ENCODE data around the gene CREBL2. TPM values are rescaled to one million over a fixed set of nuclear protein-coding genes. Genes with fewer than 3 reads are reported as not detected.

Gene CREBL2
- total and polyA plus RNA-seq, 2 donors (not counting 1 experiment from before 2014, with no cell fraction given) = 6.5 to 22.1 TPM

- Histone ChIP-seq H3K4me3 (ENCODE audit: control extremely low read depth in 1 of 5, extremely low read depth in 1 of 5, insufficient read depth in 1 of 5, low read depth in 2 of 5, low read length in 4 of 5) (no peak overlapping the region), H3K79me2 (ENCODE audit: control insufficient read depth, insufficient read depth, low read length) (no peaks in the 10 kb centered on the region), H3K36me3 (replicated peaks in 1 of 2; ENCODE audit: control extremely low read depth in 1 of 2, control insufficient read depth in 1 of 2, extremely low read depth in 1 of 2, insufficient read depth in 2 of 2, low read length in 1 of 2) (no peaks in the 10 kb centered on the region), H3K9me3 (ENCODE audit: control extremely low read depth in 1 of 3, control insufficient read depth in 2 of 3, insufficient read depth in 1 of 3, low read length in 2 of 3) (no peaks in the 10 kb centered on the region), H3K27me3 (replicated peaks in 1 of 4; ENCODE audit: control extremely low read depth in 1 of 4, control insufficient read depth in 3 of 4, insufficient read depth in 4 of 4, low read length in 3 of 4) (no peaks in the 10 kb centered on the region), H3K27ac (ENCODE audit: low read length in 2 of 2) (no peak overlapping the region), H3K4me2 (replicated peaks; ENCODE audit: low read depth, low read length, poor library complexity, severe bottlenecking) (no peak overlapping the region), H3K9ac (ENCODE audit: low read length) (no peak overlapping the region), H4K20me1 (ENCODE audit: control insufficient read depth, insufficient read depth, low read length, poor library complexity, severe bottlenecking) (no peaks in the 10 kb centered on the region), H2AFZ (ENCODE audit: insufficient read depth, low read depth, low read length, poor library complexity, severe bottlenecking) (no peak overlapping the region), H3K4me1 (ENCODE audit: control insufficient read depth in 2 of 2, insufficient read depth in 2 of 2, low read length in 2 of 2) (no peaks in the 10 kb centered on the region)
- POLR2A ChIA-PET = interaction anchor here (1.2 kb wide), 1 partner anchor 33 kb away, joined by 4 read pairs; no protein-coding TSS in a partner anchor
- Mint-ChIP-seq H3K27ac (no peak overlapping the region), H3K4me1 (no peaks in the 10 kb centered on the region), H3K4me3 (no peak overlapping the region), H3K9me3 (ENCODE audit: insufficient read depth) (no peaks in the 10 kb centered on the region), H3K27me3 (no peaks in the 10 kb centered on the region)
- TF ChIP-seq CTCF (IDR thresholded peaks at IDR 0.05) (no peak), EZH2 (IDR thresholded peaks at IDR 0.05; ENCODE audit: borderline replicate concordance, insufficient read depth, low read depth, low read length, poor library complexity, severe bottlenecking) (no peak)
- ATAC-seq (ENCODE audit: low read depth) = no peak
- 63% methylated on average over 6 of the region's 15 CpGs for WGBS (ENCODE audit: insufficient coverage)
- intact Hi-C loops (cut with micrococcal nuclease) = no loop called here
- no peak for DNase-seq
- CTCF ChIA-PET = interaction anchor here (1.4 to 1.6 kb wide), 3 partner anchors 9 to 68 kb away, joined by 3 to 4 read pairs (median 4); no protein-coding TSS in a partner anchor
These were observed 52.1 kb downstream of the CREBL2 start for GRCh38 chr12:12663644-12664294.

- H3K27ac Mint-ChIP-seq = no peak overlapping the region
- Histone ChIP-seq H3K36me3 (replicated peaks in 1 of 2; ENCODE audit: control extremely low read depth in 1 of 2, control insufficient read depth in 1 of 2, extremely low read depth in 1 of 2, insufficient read depth in 2 of 2, low read length in 1 of 2) (no peaks in the 10 kb centered on the region), H3K27me3 (replicated peaks in 1 of 4; ENCODE audit: control extremely low read depth in 1 of 4, control insufficient read depth in 3 of 4, insufficient read depth in 4 of 4, low read length in 3 of 4) (no peaks in the 10 kb centered on the region), H3K9ac (ENCODE audit: low read length) (no peak overlapping the region), H2AFZ (ENCODE audit: insufficient read depth, low read depth, low read length, poor library complexity, severe bottlenecking) (no peak overlapping the region), H3K4me3 (ENCODE audit: control extremely low read depth in 1 of 5, extremely low read depth in 1 of 5, insufficient read depth in 1 of 5, low read depth in 2 of 5, low read length in 4 of 5) (no peak overlapping the region), H3K4me2 (replicated peaks; ENCODE audit: low read depth, low read length, poor library complexity, severe bottlenecking) (no peak overlapping the region), H3K27ac (ENCODE audit: low read length in 2 of 2) (no peak overlapping the region), H3K9me3 (ENCODE audit: control extremely low read depth in 1 of 3, control insufficient read depth in 2 of 3, insufficient read depth in 1 of 3, low read length in 2 of 3) (no peaks in the 10 kb centered on the region), H3K79me2 (ENCODE audit: control insufficient read depth, insufficient read depth, low read length) (no peaks in the 10 kb centered on the region), H4K20me1 (ENCODE audit: control insufficient read depth, insufficient read depth, low read length, poor library complexity, severe bottlenecking) (no peaks in the 10 kb centered on the region), H3K4me1 (ENCODE audit: control insufficient read depth in 2 of 2, insufficient read depth in 2 of 2, low read length in 2 of 2) (no peaks in the 10 kb centered on the region)
- no peaks in the 10 kb centered on the region for H3K27me3 Mint-ChIP-seq
- ATAC-seq (ENCODE audit: low read depth) (no peak), DNase-seq (no peak)
- TF ChIP-seq EZH2 (IDR thresholded peaks at IDR 0.05; ENCODE audit: borderline replicate concordance, insufficient read depth, low read depth, low read length, poor library complexity, severe bottlenecking) (no peak), CTCF (IDR thresholded peaks at IDR 0.05) (no peak)
- ChIA-PET POLR2A (interaction anchor here (1.2 kb wide), 1 partner anchor 32 kb away, joined by 4 read pairs; no protein-coding TSS in a partner anchor), CTCF (interaction anchor here (1.4 kb wide), 2 partner anchors 20 to 67 kb away, joined by 3 read pairs; no protein-coding TSS in a partner anchor)
- H3K4me1 Mint-ChIP-seq = no peaks in the 10 kb centered on the region
- H3K9me3 Mint-ChIP-seq (ENCODE audit: insufficient read depth) = no peaks in the 10 kb centered on the region
- no peak overlapping the region for H3K4me3 Mint-ChIP-seq
- 69% methylated on average over 8 of the region's 13 CpGs for whole genome bisulfite sequencing (ENCODE audit: insufficient coverage)
- intact Hi-C loops (cut with micrococcal nuclease) = no loop called here
These were observed 53.5 kb downstream of the CREBL2 start for GRCh38 chr12:12665194-12665593.
